ENCODE measurements around the gene CSF3R. TPM values are rescaled to one million over a fixed set of nuclear protein-coding genes. Genes with fewer than 3 reads are reported as not detected.
"Not testable (repeated sequence)": the region's sequence is repeated elsewhere in the genome, so short reads cannot be mapped to it uniquely, and the experiment has no call there.

CSF3R gene
- polyA plus RNA-seq, 3 donors from 2014 or later = 0.91 to 3.1 (median 2.0) TPM

DNA sequence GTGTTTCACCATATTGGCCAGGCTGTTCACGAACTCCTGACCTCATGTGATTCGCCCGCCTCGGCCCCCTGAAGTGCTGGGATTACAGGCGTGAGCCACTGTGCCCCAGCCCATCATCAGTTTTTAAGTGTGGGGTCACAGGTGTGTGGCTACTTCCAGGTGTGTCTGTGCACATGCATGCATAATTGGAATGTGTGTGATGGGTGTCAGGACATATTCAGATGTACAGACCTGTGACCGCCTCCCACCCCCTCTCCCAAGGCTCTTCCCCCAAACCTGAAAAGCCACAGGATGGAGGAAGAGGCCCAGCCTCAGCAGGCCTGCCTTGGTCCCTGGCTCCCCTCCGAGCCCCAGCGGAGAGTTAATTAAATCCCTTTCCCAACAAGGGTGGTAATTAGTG, 37.3 kb upstream of the CSF3R start:
- Mint-ChIP-seq H3K27ac (no peak overlapping the region), H3K4me3 (no peak overlapping the region), H3K4me1 (no peaks in the 10 kb centered on the region), H3K27me3 (ENCODE audit: low read depth in 3 of 3) (peaks cover 0 to 2% (median 1%) of the 10 kb centered on the region in 3 donors), H3K36me3 (no peaks in the 10 kb centered on the region), H3K9me3 (no peaks in the 10 kb centered on the region)
- no peak for DNase-seq

DNA sequence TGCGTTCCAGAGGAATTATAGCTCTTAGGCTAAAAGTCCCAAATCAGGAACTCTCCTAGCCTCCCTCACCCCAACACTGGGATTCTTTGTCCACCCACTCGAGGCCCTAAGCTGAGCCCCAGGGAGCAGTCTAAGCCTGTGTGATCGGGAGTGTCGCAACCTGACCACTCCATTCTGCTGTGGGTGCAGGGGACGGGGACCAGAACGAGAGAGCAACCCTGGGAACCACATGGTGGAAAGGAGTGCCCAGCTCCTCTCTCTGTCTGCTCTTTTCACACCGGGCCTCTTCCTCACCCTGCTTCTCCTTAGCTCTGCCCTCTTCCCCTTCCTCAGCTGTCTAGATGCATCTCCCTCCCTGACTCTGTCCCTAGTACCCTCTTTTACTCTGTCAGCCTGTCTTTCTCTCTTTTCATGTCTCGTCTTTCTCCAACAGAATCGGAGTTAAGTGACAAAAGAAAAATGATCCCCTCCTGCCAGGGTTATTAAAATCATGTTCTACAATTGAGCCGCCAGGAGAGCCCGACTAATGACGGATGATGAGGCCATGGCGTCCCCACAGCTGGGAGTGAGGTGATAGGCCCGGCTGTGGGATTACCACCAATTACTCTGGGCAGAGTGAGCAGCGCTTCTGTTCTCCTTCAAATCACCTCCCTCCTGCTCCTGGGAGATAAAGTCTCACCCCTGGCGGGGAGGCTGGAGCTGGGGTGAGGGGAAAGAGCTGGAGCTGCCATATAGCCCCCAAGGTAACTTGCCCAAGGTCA, 34.5 kb upstream of the CSF3R start:
- Mint-ChIP-seq H3K27me3 (ENCODE audit: low read depth in 3 of 3) (peaks cover 0 to 2% (median 1%) of the 10 kb centered on the region in 3 donors), H3K4me1 (no peaks in the 10 kb centered on the region), H3K36me3 (no peaks in the 10 kb centered on the region), H3K9me3 (no peaks in the 10 kb centered on the region), H3K4me3 (no peak overlapping the region), H3K27ac (no peak overlapping the region)
- DNase-seq = no peak

- Mint-ChIP-seq H3K27ac (no peak overlapping the region), H3K27me3 (ENCODE audit: low read depth in 3 of 3) (peaks cover 0 to 2% (median under 1%) of the 10 kb centered on the region in 3 donors)
These were observed 33.8 kb upstream of the CSF3R start for GRCh38 chr1:36516372-36517010.

DNA sequence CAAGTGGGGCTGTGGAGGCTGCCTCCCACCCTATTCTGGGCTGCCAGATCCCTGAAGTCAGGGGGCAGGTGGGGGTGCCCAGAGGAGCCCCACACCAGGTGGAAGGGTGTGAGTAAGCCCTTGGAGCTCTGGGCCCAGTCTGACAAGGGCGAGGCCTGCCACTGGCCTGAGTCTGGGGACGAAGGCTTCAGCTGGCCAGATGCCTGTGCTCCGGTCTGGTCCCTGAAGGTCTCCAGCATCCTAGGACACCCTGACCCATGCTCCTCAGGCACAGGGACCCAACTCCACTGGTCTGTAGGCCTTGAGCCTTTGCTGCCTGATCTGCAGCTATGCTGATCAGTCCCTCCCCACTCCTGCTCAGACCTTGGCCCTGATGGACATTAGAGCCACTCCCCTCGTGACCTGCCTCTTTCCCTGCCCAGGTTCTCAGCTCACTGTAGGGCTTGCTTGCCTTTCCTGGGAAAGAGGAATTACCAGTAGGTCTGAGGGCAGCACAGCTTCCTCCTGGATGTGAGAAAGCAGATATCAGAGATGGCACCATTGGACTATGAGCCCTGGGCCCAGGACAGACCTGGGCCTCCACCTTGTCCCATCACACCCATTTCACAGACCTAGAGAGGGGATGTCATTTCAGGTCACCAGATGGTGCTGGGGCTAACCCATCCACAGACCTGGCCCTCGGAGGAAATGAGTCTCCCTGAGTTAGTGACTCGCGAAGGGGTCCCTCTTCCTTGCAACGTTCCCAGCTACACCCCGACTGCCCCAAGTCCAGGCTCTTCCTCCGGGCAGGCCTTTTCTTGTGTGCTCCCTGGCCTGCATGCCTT, 32.8 kb upstream of the CSF3R start:
- Mint-ChIP-seq H3K27me3 (ENCODE audit: low read depth in 3 of 3) (peaks cover 0 to 3% (median 2%) of the 10 kb centered on the region in 3 donors), H3K36me3 (no peaks in the 10 kb centered on the region), H3K4me3 (no peak overlapping the region), H3K27ac (no peak overlapping the region), H3K9me3 (no peaks in the 10 kb centered on the region), H3K4me1 (no peaks in the 10 kb centered on the region)
- DNase-seq = no peak

More at GRCh38 chr1:36516372-36517010, 33.8 kb upstream of the CSF3R start:
- DNase-seq = peak; percentile 10 to 22 (median 19)
- no peak overlapping the region for H3K4me3 Mint-ChIP-seq
- no peaks in the 10 kb centered on the region for H3K4me1 Mint-ChIP-seq
- H3K36me3 Mint-ChIP-seq = no peaks in the 10 kb centered on the region
- H3K9me3 Mint-ChIP-seq = no peaks in the 10 kb centered on the region

GRCh38 chr1:36514501-36514900, 31.8 kb upstream of the CSF3R start:
- Mint-ChIP-seq H3K27ac (no peak overlapping the region), H3K4me3 (no peak overlapping the region), H3K9me3 (no peaks in the 10 kb centered on the region), H3K36me3 (no peaks in the 10 kb centered on the region), H3K4me1 (no peaks in the 10 kb centered on the region), H3K27me3 (ENCODE audit: low read depth in 3 of 3) (peaks cover 0 to 2% (median 2%) of the 10 kb centered on the region in 3 donors)
- DNase-seq = no peak

DNA sequence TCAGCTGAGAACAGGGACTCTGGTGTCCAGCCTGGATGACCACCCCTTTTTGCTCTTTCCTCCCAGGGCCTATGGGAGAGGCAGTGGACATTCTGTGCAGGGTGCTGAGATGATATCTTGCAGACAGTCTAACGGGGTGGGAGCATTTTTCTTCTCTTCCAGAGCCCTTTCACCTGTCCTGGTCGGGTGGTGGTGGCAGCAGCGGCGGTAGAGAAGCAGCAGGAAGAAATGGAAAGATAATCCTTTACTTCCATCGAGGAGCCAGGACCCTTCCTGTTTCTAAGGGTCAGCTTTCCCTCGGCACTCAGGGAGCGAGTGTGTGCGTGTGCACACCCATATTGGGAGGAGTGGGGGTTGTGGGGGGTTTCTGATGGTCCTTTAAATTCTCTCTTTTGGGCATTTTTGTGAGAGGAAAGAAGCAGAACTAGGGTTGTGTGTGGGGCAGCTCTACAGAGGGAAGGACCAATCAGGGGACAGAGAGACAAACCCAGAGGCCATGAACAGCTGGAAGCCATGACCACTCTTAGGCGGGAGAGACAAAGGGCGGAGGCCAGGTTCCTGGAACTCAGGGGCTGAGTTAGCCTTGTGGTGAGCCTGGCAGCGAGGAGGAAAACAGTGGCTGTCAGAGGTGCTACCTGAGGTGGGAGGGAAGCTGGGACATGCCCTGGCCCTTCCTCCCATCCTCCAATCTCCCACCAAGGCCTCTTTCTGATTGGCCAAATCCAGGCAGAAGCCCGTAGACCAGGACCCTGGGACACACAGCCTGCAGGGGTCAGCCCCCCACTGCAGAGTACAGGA, 31.2 kb upstream of the CSF3R start:
- Mint-ChIP-seq H3K36me3 (no peaks in the 10 kb centered on the region), H3K4me3 (no peak overlapping the region), H3K4me1 (no peaks in the 10 kb centered on the region), H3K27ac (no peak overlapping the region), H3K27me3 (ENCODE audit: low read depth in 3 of 3) (peaks cover 0 to 4% (median 4%) of the 10 kb centered on the region in 3 donors), H3K9me3 (no peaks in the 10 kb centered on the region)
- no peak for DNase-seq

DNA sequence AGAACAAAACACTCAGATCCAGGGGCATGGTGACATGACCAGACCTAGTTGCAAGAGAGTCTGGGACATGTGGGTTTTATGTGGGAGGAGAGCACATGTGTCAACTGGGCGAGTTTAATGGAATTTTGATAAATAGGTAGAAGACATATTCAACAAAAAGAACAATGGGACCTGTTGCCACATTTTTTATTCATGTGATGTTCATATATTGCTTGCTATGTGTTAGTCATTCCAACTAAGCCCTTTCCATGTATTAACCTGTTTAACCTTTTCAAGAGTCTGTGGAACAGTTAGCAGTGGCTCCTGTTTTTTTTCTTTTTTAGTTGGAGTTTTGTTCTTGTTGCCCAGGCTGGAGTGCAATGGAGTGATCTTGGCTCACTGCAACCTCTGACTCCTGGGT, 30.1 kb upstream of the CSF3R start:
- no peaks in the 10 kb centered on the region for H3K4me1 Mint-ChIP-seq
- no peak for DNase-seq
- H3K4me3 Mint-ChIP-seq = no peak overlapping the region
- no peak overlapping the region for H3K27ac Mint-ChIP-seq
- H3K27me3 Mint-ChIP-seq (ENCODE audit: low read depth in 3 of 3) = peaks cover 3 to 8% (median 4%) of the 10 kb centered on the region in 3 donors
- H3K36me3 Mint-ChIP-seq = no peaks in the 10 kb centered on the region
- no peaks in the 10 kb centered on the region for H3K9me3 Mint-ChIP-seq

- Mint-ChIP-seq H3K27me3 (ENCODE audit: low read depth in 3 of 3) (peaks cover 3 to 9% (median 8%) of the 10 kb centered on the region in 3 donors), H3K9me3 (no peaks in the 10 kb centered on the region), H3K36me3 (no peaks in the 10 kb centered on the region), H3K4me1 (no peaks in the 10 kb centered on the region), H3K4me3 (no peak overlapping the region), H3K27ac (no peak overlapping the region)
- DNase-seq = no peak
These were observed 29.4 kb upstream of the CSF3R start for GRCh38 chr1:36511804-36512798.

DNA sequence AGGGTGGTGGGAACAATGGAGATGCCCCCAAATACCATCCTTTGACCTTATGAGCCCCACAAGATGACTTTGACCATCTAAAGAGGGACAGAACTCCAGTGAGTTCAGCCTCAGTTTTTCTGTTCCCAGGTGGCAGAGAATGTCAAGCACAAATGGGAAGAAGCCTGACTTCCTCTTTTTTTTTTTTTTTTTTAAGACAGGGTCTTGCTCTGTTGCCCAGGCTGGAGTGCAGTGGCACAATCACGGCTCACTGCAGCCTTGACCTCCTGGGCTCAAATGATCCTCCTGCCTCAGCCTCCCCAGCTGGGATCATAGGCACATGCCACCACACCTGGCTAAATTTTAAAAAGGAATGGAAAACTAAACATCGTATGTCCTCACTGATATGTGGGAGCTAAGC, 28.5 kb upstream of the CSF3R start:
- not testable (repeated sequence) for H3K27ac Mint-ChIP-seq

DNA sequence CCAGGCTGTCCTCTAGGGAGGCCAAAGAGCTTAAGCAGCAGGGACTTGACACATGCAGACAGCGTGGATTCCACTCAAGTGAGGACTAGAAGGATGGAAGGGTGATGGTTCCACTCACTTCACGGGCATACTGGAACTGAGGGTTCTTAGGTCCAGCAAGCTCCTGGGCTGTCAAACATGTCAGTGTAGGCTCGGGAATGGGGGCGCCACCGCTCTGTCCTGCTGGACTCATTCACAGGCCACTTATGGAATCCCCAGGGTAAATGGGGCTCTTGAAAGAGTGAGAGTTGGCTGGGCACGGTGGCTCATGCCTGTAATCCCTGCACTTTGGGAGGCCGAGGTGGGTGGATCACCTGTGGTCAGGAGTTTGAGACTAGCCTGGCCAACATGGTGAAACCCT, 27.7 kb upstream of the CSF3R start:
- Mint-ChIP-seq H3K4me3 (no peak overlapping the region), H3K36me3 (no peaks in the 10 kb centered on the region), H3K4me1 (no peaks in the 10 kb centered on the region), H3K9me3 (no peaks in the 10 kb centered on the region), H3K27me3 (ENCODE audit: low read depth in 3 of 3) (peaks cover 3 to 12% (median 9%) of the 10 kb centered on the region in 3 donors), H3K27ac (no peak overlapping the region)
- no peak for DNase-seq

More for the DNA sequence above, 28.5 kb upstream of the CSF3R start:
- not testable (repeated sequence) for H3K4me3 Mint-ChIP-seq, H3K36me3 Mint-ChIP-seq, H3K4me1 Mint-ChIP-seq, H3K9me3 Mint-ChIP-seq, DNase-seq
- peaks cover 3 to 11% (median 9%) of the 10 kb centered on the region in 3 donors for H3K27me3 Mint-ChIP-seq (ENCODE audit: low read depth in 3 of 3)

GRCh38 chr1:36508257-36508656, 25.5 kb upstream of the CSF3R start:
- no peak overlapping the region for H3K27ac Mint-ChIP-seq
- H3K4me1 Mint-ChIP-seq = no peaks in the 10 kb centered on the region
- DNase-seq = no peak
- H3K9me3 Mint-ChIP-seq = no peaks in the 10 kb centered on the region
- no peaks in the 10 kb centered on the region for H3K36me3 Mint-ChIP-seq
- H3K27me3 Mint-ChIP-seq (ENCODE audit: low read depth in 3 of 3) = peaks cover 3 to 12% (median 9%) of the 10 kb centered on the region in 3 donors
- no peak overlapping the region for H3K4me3 Mint-ChIP-seq

GRCh38 chr1:36506276-36506920, 23.7 kb upstream of the CSF3R start:
- no peaks in the 10 kb centered on the region for H3K36me3 Mint-ChIP-seq
- no peaks in the 10 kb centered on the region for H3K4me1 Mint-ChIP-seq
- DNase-seq = no peak
- peaks cover 3 to 13% (median 7%) of the 10 kb centered on the region in 3 donors for H3K27me3 Mint-ChIP-seq (ENCODE audit: low read depth in 3 of 3)
- no peak overlapping the region for H3K27ac Mint-ChIP-seq
- no peak overlapping the region for H3K4me3 Mint-ChIP-seq
- H3K9me3 Mint-ChIP-seq = no peaks in the 10 kb centered on the region
